GM19239 (cell line): ENCODE results near the gene SYT1.

Experiments used
- DNase-seq: peaks from one replicate; pipeline ENCODE4 v3.0.0; 2011; ENCODE audit warnings: low spot score; ENCODE audit not compliant: insufficient read length
- FAIRE-seq: peaks from 2 replicates; lab custom pipeline; 2011; peaks lifted over from hg19 to GRCh38; lab: Jason Lieb, UNC

The SYT1 gene

DNA sequence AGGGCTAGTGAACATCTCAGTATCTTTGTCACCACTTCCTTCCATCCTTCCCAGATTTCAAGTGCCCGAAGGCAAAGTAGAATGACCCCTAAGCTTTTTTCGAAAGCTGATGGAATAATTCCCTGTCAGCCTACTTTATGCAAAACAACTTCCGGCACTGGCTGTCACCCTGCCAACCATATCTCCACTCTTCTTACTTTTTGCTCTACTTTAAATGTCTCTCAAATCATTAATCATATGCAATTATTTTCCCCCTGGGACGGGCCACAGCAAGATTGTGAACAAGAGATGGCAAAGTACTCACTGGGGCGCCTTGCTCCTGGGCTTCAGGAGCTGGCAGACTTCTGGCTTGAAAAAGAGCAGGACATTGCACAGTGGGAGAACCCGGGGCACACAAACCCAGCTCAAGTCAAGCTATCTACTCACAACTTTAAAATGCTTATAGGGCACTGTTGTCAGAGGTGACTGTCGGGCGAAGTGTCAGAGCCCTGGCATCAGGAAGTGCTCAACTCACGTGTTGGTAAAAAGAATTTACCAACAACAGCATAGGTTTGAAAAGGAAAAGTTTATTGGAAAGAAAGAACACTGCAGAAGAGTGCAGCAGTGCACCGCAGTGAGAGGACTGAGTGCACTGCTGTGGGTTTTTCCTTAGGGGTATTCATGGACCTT, 452.7 kb downstream of the SYT1 start:
- FAIRE-seq: no peak
- no peak for DNase-seq

DNA sequence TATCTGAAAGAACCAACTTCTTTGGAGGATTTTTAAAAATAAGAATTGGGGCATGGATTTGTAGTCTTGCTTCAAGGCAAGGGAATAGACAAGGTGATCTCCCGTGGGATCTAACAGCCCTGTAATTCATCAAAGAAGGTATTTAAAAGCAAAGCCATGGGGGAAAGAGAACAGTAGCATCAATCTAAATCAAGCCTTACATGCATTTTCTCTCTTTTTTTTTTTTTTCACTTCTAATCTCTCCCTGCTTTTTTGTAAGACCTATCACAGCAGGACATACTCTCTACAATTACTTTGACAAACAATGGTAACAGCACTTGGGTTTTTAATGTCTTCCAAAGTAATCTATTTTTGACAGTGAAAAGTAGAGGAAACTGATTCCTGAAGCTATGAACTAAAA, 458.3 kb downstream of the SYT1 start:
- no peak for FAIRE-seq
- DNase-seq: no peak

DNA sequence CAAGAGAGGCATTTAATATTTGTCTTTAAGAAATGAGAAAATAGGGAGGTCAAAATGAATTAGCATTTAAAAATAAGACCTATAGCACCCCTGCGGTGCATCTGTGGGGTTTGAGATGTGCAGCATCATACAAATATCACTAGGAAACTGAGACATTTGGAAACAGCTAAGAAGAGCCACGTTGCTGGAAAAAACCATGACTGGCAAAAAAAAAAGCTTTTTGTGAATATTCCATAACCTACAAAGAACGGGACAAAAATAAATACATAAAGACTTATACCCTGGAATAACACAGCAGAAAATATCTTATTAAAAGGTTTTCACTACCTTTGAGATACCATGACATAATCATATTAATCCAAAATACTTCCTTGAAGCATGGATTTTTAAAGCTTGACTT, 460.0 kb downstream of the SYT1 start:
- no peak for FAIRE-seq
- DNase-seq: no peak

DNA sequence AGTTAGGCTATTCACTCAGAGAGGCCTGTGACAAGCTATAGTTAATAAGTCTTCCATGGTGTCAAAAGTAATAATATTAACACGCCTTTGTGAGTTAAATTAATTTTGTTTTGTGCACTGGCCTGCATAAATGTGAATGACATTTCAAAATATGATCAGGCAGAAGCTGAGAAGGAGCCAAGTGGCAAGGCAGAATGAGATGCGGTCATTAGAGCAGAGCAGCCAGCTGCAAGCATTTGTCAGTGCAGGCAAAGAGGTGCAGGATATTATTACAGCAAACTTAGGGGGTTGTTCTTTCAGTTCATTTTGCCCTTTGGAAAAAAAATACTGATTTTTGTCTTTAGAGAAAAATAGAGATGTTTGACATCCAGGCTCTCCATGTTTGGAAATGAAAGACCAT, 461.6 kb downstream of the SYT1 start:
- FAIRE-seq: no peak
- no peak for DNase-seq

DNA sequence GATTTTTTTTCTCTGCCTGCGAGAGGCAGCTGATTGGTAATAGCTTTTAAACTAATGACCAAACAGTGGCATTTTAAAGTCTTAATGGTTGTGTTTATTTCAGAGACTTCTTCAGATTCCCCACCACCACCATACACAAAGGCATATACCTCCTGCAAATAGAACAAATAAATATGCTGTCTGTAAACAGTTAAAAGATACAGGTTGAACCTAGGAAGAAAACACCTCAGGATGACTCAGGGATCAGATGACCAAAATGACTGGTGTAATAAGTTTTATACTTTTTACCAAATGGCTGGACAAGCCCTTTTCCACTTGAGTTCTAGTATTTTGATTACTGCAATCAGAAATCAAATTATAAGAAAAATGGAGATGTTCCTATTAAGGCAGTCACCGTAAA, 462.1 kb downstream of the SYT1 start:
- FAIRE-seq (no peak), DNase-seq (no peak)

DNA sequence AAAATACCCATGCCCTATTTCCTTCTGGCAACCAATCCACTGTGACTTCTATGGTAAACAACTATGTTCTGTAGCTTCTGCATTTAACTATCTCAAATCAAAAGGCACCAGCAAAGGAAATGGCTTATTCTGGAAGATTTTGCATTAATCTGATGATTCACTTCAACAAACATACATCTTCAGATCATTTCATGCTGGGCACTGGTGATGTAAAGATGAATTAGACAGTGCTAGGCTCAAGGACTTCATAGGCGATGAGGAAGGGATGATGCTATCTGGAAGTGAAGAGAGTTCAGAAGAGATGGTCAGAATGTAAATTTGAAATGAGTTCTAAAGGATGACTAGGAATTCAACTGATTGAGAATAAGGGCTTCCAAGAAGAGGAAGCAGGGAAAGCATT, 462.9 kb downstream of the SYT1 start:
- no peak for DNase-seq
- FAIRE-seq: no peak

DNA sequence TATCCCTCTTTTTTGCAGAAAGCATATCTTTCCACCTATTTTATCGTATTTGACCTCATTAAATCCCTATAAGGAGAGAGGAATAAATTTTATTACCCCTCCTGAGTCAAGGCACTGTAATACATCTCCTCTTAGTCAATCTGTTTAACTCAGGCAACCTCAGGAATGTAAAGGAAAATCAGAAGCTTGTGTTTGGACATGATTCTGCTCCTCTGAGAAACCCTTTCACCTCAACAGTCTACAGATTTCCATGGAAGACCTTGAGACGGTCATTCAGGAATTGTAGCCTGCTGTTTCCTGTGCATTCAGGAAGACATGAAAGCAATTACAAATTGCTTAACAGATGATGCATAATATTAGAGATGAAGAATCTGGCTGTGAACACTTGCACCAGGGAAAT, 465.4 kb downstream of the SYT1 start:
- DNase-seq: no peak
- no peak for FAIRE-seq

DNA sequence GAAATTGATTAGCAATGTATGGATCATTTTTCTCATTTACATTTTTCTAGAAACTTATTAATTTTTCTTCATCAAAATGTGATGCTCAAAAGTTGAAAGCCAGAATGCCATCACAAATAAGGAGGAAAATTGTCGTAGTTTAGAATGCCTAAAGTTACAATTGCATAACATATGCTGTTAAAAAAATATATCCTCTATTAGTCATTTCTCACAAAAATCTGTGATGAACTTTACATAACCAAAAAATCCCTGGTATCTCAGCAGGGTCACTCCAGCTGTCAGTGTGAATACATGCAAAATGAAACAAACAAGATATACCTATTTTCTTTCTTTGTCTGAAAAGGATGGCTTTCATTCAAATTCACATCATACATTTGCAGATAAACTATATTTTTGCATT, 467.3 kb downstream of the SYT1 start:
- DNase-seq (no peak), FAIRE-seq (no peak)

DNA sequence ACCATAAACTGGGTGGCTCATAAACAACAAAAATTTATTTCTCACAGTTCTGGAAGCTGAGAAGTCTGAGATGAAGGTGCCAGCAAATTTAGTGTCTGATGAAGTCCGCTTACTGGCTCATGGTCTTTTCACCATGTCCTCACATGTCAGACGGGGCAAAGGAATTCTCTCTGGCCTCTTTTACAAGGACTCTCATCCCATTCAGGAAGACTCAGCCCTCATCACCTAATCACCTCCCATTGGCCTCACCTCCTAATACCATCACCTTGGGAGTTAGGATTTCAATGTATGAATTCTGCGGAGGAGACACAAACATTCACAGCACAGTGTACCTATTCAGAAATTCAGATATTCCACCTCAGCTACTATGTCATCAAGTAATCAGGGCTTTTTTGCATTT, 468.6 kb downstream of the SYT1 start:
- FAIRE-seq: no peak
- DNase-seq: no peak

DNA sequence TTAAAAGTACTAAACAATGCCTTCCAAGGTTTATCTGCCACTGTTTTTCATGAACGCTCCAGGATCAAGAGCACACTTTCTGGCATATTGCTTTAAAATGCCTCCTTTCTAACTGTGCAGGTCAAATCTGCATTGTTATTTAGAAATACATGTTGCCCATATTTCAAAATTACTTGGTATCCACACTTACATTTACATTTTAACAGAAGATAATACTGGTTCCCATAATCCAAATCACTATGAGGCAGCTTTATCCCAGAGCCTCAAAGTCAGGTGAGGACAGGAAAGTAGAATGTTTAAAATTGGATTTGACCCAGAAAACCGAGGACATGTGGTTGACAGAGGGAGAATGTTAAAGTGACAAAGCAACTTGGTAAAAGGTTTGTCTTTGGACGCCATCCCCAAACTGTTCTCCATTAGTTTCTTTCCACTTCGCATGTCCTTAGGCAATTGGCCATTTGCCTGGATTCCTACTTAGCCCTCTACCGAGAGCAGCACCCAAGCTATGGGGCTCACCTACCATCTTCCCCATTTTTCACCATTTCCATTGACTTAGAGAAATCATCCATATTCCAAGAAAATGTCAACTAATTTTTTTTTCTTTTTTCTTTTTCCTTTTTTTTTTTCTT, 473.2 kb downstream of the SYT1 start:
- DNase-seq (no peak), FAIRE-seq (no peak)

DNA sequence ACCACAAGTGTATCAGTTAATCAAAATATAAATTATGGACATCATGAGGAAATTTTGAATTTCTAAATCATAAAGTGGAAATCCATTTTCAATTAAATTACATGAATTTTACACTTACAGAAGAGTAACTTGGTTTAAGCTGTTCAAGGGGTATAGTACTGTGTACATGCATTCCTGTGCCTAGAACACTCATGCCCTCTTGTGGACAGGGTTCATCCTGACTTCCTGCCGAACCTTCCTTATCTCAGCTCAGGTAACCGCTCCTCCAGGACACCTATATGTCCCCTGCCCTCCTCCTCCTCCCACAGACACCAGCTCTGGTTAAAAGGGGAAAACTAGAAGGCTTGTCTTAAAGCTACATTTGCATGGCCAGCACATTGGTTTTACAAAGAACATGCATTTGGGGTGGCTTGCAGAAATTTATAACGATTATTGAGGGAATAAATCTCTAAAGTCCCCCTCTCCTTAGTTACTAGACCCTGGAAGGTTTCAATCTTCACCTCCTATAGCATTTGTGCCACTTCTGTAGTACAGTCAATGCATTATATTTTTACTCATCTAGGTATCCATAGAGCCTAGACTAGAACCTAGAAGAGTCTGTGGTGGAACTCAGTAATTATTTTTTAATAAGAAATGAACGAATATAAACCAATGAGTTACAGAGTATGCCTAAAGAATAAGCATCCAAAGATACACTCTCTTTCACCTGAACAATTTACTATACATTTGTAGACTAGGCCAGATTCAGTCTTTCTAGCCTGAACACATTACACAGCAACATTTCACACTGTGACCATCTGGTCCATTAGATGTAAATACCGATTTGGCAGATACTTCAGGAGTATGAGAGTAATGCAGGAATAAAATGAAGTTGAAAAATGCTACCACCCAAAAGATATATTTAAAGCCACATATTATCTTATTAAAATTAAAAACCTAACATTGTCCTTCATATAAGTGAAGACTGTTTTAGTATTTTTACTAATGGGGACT, 480.6 kb downstream of the SYT1 start:
- peak; percentile 9 for DNase-seq
- FAIRE-seq: peak; percentile 23

DNA sequence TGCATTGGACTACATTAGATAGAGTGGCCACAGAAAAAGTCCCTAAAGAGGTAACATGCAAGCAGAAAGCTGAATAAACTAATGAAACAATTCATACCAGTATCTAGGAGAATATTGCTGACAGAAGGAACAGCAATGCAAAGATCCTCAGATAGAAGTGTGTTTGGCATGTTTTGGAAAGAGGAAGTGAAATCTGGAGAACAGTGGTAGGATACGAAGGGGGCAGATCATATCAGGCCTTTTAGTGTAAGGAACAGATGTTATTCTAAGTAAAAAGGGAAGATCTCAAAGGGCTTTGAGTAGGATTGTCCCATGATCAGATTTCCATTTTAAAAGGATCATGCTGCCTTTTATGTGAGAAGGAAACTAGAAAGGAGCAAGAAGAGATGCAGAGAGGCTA, 483.3 kb downstream of the SYT1 start:
- FAIRE-seq (no peak), DNase-seq (no peak)

DNA sequence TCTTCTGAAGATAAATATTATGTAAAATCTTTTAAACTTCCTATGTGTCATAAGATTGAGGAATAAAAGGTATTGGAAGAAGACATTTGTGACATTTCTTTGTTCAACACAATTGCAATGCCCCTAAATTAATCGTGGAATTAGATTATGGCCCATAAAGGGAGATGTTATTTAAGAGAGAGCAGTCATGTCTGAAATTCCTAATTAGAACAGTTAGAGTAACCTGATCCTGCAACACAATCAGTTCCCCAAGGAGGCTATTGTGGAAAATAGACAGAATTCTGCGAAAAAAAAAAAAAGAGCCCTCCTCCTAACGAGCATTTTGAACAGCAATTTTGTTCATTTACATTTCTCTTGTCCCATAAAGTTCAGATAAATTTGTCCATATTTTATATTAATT, 486.7 kb downstream of the SYT1 start:
- DNase-seq (no peak), FAIRE-seq (no peak)

DNA sequence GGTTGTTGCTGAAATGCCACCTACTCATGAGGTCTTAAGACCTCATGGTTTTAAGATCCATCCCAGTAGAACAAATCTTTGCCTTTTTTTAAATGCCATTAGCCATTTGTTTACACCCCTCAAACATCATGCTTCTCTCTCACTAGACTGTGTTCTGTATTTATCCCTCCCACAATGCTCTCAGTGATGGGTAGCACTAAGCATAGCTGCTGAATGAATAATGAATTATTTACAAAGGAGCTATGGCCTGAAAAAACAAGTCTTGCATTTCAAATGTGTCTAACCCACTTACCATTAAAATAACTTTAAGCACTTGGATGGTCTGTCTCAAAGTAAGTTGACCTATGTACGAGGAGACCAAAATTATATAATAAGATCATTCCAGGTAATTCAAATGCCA, 491.6 kb downstream of the SYT1 start:
- FAIRE-seq (no peak), DNase-seq (no peak)

DNA sequence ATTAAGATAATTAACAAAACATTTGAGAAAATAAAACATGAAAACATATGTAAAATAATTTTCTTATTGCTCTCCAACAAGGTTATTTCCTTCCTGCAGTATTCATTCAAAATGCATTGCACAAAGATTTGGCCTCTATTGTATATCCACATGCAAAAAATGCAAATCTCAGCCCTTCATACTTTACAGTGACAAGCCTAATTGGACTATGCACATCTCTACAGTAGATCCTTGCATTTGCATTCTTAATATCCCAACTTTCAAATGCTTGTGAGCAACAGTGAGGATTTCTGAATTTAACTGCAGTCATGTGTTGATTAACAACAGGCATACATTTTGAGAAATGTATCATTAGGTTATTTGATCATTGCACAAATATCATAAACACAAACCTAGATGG, 492.5 kb downstream of the SYT1 start:
- FAIRE-seq (no peak), DNase-seq (no peak)

DNA sequence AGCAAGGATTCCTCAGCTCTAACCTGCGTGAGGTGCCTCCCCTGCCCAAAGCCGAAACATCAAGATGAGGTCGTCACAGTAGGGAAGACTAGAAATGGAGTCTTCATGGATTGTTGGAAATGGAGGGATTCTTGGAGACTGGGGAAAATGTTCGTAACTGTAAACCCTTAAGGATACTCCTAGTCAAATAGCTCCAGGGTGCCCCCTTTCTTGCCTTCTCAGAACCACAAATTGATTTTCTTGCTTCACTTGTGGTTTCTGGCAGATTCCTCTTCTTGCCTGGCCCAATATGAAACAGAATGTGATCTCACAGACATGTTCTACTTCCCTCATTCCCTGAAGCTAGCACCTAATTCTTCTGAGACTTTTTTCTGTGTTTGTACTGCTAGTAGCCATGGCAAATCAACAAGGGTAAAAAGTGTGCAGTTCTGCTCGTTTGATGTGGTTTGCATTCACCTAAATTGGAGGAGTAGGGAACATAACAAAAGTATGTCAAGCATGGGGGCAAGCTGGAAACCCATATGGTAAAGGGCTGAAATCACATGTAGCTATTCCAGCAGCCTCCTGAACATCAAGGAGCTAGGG, 494.2 kb downstream of the SYT1 start:
- DNase-seq: no peak
- FAIRE-seq: no peak

DNA sequence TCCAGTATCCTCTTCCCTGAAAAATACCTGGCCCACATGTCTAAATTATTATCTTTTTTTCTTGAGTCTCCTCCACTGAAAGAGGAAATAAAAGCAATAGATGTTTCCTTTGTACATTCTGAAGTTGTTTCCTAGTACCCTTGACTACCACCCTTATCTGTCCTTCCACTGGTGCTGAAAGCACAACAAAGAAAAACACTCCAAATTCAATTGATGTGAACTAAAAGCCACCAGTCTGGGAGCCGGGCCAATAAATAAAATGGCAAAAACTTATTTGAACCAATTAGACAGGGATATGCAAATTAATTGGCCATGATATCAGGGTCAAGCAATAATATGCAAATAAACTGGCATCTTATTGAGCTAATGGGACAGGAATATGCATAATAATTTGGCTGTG, 495.7 kb downstream of the SYT1 start:
- no peak for FAIRE-seq
- no peak for DNase-seq

DNA sequence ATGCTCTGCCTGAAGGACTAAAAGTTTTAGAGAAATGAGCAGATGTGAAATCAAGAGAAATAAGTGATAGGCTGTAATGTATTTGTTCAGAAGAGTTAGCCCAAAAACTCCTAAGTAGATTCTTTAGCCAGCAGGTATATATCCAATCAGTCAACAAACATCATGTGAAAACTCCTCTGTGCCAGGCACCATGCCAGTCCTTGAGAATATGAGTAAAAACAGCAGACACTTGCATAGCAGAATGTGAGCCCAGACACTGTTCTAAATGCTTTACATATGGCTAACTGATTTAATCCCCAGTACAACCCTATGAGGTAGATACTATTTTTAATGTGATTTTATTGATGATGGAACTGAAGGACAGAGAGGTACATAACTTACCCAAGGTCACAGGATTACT, 496.4 kb downstream of the SYT1 start:
- DNase-seq (no peak), FAIRE-seq (no peak)

DNA sequence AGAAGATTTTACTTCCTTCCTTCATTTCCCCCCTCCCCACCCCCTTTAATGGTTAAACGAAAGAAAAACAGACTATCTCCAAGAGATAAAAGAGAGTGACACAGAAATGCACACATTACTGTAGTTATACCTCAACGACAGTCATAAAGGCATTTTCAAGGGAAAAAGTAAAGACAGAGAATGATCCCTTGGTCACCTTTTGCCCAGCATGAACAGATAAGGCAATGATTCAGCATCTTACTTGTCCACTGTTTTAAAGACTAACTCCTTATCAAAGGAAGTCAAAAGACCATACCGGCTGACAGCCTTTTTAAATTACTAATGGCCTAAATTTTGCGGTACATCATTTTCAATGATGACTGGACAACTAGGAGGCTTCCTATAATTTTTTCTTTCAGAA, 499.6 kb downstream of the SYT1 start:
- no peak for FAIRE-seq
- no peak for DNase-seq

DNA sequence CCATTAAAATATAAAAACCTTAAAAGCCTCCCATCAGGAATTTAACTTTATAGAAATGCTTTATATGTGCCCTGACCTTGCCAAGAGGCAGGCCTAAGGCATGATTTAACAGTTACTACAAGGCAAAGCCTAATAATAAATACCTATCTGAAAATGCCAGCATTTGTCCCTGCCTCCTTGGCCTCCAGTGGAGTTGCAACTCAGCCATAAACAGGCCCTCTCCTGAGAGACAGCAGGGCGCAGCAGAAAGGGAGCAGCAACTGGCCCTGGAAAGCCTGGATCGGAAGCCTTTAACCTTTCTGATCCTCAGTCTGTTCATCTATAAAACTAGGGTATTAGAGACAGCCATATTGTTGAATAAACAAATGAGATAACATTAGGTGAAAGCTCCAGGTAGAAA, 501.8 kb downstream of the SYT1 start:
- DNase-seq: no peak
- no peak for FAIRE-seq

DNA sequence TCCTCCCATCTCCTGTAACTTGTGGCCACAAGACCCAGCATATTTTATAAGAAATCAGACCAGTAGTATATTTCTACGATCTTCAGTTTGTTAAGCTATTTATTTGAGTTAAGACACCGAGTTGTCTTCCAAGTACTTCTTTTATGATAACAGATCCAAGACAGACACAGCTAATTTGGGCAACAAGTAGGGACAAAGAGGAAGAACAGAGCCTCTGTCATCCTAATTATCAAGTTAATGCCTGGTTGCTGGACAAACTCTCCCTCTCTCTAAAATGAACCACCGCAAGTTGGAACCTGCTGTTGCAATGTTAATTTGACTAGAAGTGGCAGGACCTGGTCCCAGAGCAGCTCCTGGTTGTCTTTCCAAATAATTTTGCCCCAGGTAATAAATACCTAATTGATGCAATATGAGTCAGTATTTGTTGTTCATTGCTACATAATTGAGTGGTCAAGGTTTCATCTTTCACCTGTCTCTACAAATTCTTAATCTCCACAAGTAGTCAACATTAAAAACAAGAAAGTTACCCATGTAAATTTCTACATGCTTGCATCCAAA, 502.5 kb downstream of the SYT1 start:
- DNase-seq: no peak
- FAIRE-seq: no peak
